ENCODE data around the gene MCM10.

- TF ChIP-seq CTCF (IDR thresholded peaks at IDR 0.05) (no peak), POLR2A (IDR thresholded peaks at IDR 0.05) (no peak)
Observed at GRCh38 chr10:13184730-13185514, 23.6 kb downstream of the MCM10 start.
